Astrocyte (in vitro differentiated cells and primary cell): ENCODE results near the gene PTPRM.

ENCODE experiments used
- EZH2 ChIP-seq: IDR thresholded peaks from 2 replicates; pipeline ENCODE4 v1.6.1; 2012; ENCODE audit warnings: mild to moderate bottlenecking, low read length, inconsistent platforms; ENCODE audit not compliant: insufficient read depth
- TF ChIP-seq, protein P1 (sequence below): IDR thresholded peaks from 2 replicates; pipeline ENCODE4 v1.5.1; 2011; ENCODE audit warnings: low read depth, mild to moderate bottlenecking, inconsistent platforms, low read length, moderate library complexity; ENCODE audit not compliant: insufficient read depth

DNA sequence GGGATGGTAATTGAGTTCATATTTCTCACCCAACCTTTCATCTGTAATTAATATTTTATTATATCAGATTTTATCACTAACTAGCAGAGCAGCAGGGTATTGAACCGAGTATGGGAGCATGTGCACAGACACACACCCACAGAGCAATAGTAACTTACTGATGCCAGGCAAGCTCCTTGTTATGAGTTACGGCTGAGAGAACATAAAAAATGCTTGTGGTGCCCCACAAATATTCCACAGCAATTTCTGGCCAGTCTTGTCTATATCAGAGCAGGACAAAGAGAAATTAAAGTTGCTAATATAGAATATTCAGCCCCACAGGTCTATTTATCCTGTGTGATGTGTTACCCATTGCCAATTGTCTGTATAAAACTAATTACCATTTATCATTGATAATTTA lies 540.3 kb downstream of the PTPRM start:
- TF ChIP-seq, protein P1, sequence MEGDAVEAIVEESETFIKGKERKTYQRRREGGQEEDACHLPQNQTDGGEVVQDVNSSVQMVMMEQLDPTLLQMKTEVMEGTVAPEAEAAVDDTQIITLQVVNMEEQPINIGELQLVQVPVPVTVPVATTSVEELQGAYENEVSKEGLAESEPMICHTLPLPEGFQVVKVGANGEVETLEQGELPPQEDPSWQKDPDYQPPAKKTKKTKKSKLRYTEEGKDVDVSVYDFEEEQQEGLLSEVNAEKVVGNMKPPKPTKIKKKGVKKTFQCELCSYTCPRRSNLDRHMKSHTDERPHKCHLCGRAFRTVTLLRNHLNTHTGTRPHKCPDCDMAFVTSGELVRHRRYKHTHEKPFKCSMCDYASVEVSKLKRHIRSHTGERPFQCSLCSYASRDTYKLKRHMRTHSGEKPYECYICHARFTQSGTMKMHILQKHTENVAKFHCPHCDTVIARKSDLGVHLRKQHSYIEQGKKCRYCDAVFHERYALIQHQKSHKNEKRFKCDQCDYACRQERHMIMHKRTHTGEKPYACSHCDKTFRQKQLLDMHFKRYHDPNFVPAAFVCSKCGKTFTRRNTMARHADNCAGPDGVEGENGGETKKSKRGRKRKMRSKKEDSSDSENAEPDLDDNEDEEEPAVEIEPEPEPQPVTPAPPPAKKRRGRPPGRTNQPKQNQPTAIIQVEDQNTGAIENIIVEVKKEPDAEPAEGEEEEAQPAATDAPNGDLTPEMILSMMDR: no peak
- TF ChIP-seq EZH2: no peak
